Common myeloid progenitor, CD34-positive (primary cell): Measurements from ENCODE around the gene OBSCN.

Experiments
- CTCF ChIA-PET: fragments of 350-600 bp; sonication (Branson Sonifier 250); formaldehyde crosslinking; loops from one replicate; lab custom pipeline; 2021; ENCODE audit warnings: antibody characterized with exemption; lab: Charles Lee
- POLR2A ChIA-PET: fragments of 350-600 bp; sonication (Branson Sonifier 250); formaldehyde crosslinking; loops from one replicate; lab custom pipeline; 2021; ENCODE audit warnings: antibody characterized with exemption; lab: Charles Lee
- DNase-seq, 3 donors: peaks; one replicate each; pipeline versions ENCODE4 v3.0.0 to v3.0.0-alpha.2; 2013
- H3K27ac ChIP-seq, 2 experiments: 1 replicate in 1 of 2; 2 replicates in 1 of 2; pipeline ENCODE4 v1.7.0; 2013; ENCODE audit warnings: inconsistent platforms in 2 of 2, low read length in 2 of 2, mild to moderate bottlenecking in 2 of 2, low read depth in 1 of 2, moderate library complexity in 1 of 2; ENCODE audit not compliant: severe bottlenecking in 2 of 2, insufficient read depth in 1 of 2, poor library complexity in 1 of 2
- H3K27me3 ChIP-seq, 5 experiments: replicated peaks in 2 of 5; 1 replicate in 3 of 5; 2 replicates in 2 of 5; pipeline versions ENCODE4 v1.6.1 to v1.7.0; 2013; ENCODE audit warnings: low read length in 4 of 5, mild to moderate bottlenecking in 2 of 5, moderate library complexity in 2 of 5, inconsistent platforms in 1 of 5; ENCODE audit not compliant: insufficient read depth in 5 of 5, control insufficient read depth in 4 of 5
- H3K36me3 ChIP-seq, 4 experiments: 1 replicate in 2 of 4; 2 replicates in 2 of 4; pipeline versions ENCODE4 v1.6.1 to v1.7.0; 2013; ENCODE audit warnings: low read length in 3 of 4, control low read depth in 1 of 4, mild to moderate bottlenecking in 1 of 4; ENCODE audit not compliant: control insufficient read depth in 4 of 4, insufficient read depth in 4 of 4
- H3K4me1 ChIP-seq, 4 experiments: 1 replicate in 3 of 4; 2 replicates in 1 of 4; pipeline versions ENCODE4 v1.6.1 to v1.7.1; 2013; ENCODE audit warnings: low read length in 3 of 4, mild to moderate bottlenecking in 3 of 4, control low read depth in 1 of 4, inconsistent platforms in 1 of 4, moderate library complexity in 1 of 4; ENCODE audit not compliant: control insufficient read depth in 4 of 4, insufficient read depth in 4 of 4; ENCODE audit errors: control extremely low read depth in 1 of 4
- H3K4me3 ChIP-seq, 7 experiments: 1 replicate in 4 of 7; 2 replicates in 3 of 7; pipeline versions ENCODE4 v1.5.1 to v1.7.0; 2013; ENCODE audit warnings: mild to moderate bottlenecking in 7 of 7, low read length in 6 of 7, moderate library complexity in 6 of 7, inconsistent platforms in 2 of 7, low read depth in 2 of 7, control low read depth in 1 of 7; ENCODE audit not compliant: insufficient read depth in 4 of 7, control insufficient read depth in 1 of 7; ENCODE audit errors: extremely low read depth in 1 of 7
- H3K9me3 ChIP-seq, 5 experiments: 1 replicate in 4 of 5; 2 replicates in 1 of 5; pipeline versions ENCODE4 v1.6.1 to v1.7.1; 2013; ENCODE audit warnings: low read length in 4 of 5, mild to moderate bottlenecking in 2 of 5, inconsistent platforms in 1 of 5, low read depth in 1 of 5, moderate library complexity in 1 of 5; ENCODE audit not compliant: control insufficient read depth in 4 of 5, insufficient read depth in 2 of 5; ENCODE audit errors: control extremely low read depth in 1 of 5
- WGBS: methylation state at CpG from one replicate; pipeline ENCODE4 v1.1.5; 2013; ENCODE audit not compliant: insufficient coverage; 5-methylcytosine and 5-hydroxymethylcytosine counted together

Gene OBSCN

DNA sequence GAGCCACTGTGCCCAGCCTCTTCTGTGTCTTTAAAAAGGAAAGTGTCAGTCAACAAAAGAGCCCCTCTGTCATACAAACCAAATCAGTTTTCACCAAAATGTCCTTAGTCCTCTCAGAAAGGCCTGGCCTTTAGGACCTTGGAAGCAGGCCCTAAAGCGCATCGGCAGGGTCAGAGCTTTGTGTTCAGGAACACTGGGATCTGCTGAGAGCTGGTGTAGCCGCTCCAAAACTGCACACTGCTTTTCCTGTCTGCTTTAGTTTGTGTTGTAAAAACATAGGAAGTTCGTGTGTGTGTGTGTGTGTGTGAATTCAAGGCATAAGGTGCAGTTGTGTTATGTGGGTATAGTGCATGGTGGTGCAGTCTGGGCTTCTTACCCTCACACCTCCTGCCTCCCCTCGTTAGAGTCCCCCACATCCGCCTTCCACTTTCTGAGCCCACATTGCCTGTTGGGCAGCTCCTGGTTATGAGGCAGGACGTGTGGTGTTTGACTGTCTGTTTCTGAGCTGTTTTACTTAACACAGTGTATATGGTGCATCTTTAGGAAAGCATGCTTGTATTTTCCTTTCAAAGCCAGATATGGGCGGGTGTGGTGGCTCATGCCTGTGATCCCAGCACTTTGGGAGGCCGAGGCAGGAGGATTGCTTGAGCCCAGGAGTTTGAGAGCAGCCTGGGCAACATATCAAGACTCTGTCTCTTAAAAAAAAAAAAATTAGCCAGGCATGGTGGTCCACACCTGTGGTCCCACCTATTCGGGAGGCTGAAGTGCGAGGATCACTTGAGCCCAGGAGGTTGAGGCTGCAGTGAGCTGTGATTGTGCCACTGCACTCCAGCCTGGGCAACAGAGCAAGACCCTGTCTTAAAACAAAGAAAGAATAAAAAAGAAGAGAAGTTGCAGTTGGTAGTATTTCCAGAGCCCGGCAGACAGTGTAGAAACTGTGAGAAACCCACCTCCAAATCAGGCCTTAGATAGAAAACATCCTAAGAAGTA lies 29.8 kb upstream of the OBSCN start:
- peak overlapping the region; percentile 46 to 85 for H3K27ac ChIP-seq
- H3K36me3 ChIP-seq = peaks cover 0 to 14% (median 4%) of the 10 kb centered on the region in 4 experiments
- peaks cover 4 to 43% (median 28%) of the 10 kb centered on the region in 4 experiments for H3K4me1 ChIP-seq
- CTCF ChIA-PET = interaction anchor here (0.6 to 7.5 kb wide), 6 partner anchors 11 to 178 kb away, joined by 3 to 51 read pairs (median 4); partner anchors contain the start of gene IBA57
- 66% methylated on average over 3 of the region's 12 CpGs for WGBS
- POLR2A ChIA-PET = interaction anchor here (0.6 kb wide), 1 partner anchor 59 kb away, joined by 3 read pairs; no protein-coding TSS in a partner anchor
- H3K4me3 ChIP-seq = peak overlapping the region in 2 of 7 experiments; percentile 38 to 52
- H3K27me3 ChIP-seq = no peaks in the 10 kb centered on the region
- DNase-seq = peak in 2 of 3 donors; percentile 43 to 44
- no peaks in the 10 kb centered on the region for H3K9me3 ChIP-seq

DNA sequence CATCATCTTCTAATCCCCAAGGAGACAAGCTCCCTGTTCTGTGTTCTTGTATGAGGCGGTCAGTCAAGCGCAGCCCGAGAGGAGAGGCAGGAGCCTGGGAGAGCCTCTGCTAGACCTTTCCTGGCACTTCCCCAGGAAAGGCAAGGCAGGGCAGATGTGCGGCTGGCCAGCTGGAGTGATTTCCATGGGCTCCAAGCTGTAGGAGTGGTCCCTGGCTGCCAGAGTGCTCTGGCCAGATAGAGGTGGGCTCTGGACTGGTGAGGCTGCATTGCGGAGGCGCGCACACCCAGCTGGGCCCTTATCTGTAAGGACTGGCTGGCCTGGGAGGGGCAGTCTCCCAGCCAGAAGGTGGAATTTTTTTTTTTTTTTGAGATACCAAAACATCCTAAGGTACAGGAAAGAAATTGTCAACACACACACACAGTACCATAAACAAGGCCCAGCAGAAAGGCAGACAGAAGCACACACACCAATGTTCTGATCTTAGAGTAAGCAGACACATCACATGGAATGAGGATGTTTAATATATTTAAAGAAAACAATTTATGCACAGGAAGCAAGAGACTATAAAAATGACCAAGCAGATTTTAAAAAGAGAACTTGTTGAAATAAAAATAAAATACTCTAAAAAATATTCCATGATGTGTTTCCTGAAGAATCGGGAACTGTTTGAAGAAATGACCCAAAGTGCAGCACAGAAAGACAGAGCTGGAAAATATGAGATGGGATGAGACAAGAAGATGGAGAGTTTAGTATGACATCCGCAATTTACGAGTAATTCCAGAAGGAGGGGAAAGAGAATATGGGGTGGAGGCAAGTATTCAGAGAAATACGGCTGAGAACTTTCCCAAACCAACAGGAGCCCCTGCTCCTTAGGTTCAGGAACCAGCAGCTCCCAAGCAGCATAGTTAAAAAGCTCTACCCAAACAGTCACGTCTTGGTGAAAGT lies 28.8 kb upstream of the OBSCN start:
- WGBS = 21% methylated on average over 7 of the region's 12 CpGs
- ChIA-PET CTCF (interaction anchor here (0.6 to 7.5 kb wide), 8 partner anchors 12 to 179 kb away, joined by 3 to 51 read pairs (median 3); partner anchors contain the start of gene IBA57), POLR2A (interaction anchor here (0.6 kb wide), 1 partner anchor 60 kb away, joined by 3 read pairs; no protein-coding TSS in a partner anchor)
- no peaks in the 10 kb centered on the region for H3K9me3 ChIP-seq
- peak overlapping the region; percentile 72 to 85 for H3K27ac ChIP-seq
- H3K27me3 ChIP-seq = no peaks in the 10 kb centered on the region
- peak overlapping the region in 3 of 7 experiments; percentile 43 to 66 (median 53) for H3K4me3 ChIP-seq
- DNase-seq = peak in 2 of 3 donors; percentile 44 to 62
- H3K36me3 ChIP-seq = peaks cover 0 to 14% (median 4%) of the 10 kb centered on the region in 4 experiments
- peaks cover 4 to 43% (median 28%) of the 10 kb centered on the region in 4 experiments for H3K4me1 ChIP-seq

- H3K4me3 ChIP-seq = no peak overlapping the region
- POLR2A ChIA-PET = interaction anchor here (0.6 kb wide), 2 partner anchors 15 to 788 kb away, joined by 3 to 5 read pairs; partner anchors contain the start of gene IBA57
- no CpG with 5 or more reads among the region's 4 CpGs for WGBS
- peaks cover 4 to 39% (median 27%) of the 10 kb centered on the region in 4 experiments for H3K4me1 ChIP-seq
- CTCF ChIA-PET = interaction anchor here (0.6 to 7.5 kb wide), 7 partner anchors 9 to 181 kb away, joined by 3 to 51 read pairs (median 4); partner anchors contain the start of gene IBA57
- DNase-seq = peak in 2 of 3 donors; percentile 64 to 69
- no peaks in the 10 kb centered on the region for H3K27me3 ChIP-seq
- H3K9me3 ChIP-seq = no peaks in the 10 kb centered on the region
- peaks cover 0 to 5% (median 2%) of the 10 kb centered on the region in 4 experiments for H3K36me3 ChIP-seq
- H3K27ac ChIP-seq = no peak overlapping the region
Observed at GRCh38 chr1:228180271-228180958, 27.4 kb upstream of the OBSCN start.

DNA sequence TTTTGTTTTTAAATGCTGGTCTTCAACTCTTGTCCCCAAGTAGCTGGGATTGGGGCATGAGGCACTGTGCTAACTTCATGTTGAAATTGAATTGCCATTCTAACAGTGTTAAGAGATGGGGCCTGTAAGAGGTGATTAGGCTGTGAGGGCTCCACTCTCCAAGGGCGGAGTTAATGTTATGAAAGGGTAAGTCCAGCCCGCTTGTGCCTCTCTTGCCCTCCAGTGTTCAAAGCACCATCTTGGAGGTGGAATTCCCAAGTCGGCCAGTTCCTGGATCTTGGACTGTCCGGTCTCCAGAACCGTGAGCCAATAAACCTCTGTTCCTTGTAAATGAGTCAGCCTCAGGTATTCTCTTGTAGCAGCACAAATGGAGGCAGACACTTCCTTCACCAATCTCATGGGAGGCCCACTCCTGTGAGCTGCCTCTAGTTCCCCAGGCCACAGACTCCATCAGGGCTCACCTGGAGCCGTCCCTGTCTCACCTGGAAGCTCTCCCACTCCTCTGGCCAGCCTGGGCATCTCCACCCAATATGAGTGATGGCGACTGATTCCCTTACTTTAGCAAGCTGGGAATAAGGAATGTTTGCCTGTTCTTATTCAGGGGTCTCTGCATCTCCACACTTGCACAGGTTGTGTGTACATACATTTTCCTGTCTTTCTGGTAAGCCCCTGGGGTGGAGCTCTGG lies 26.7 kb upstream of the OBSCN start:
- Histone ChIP-seq H3K27ac (no peak overlapping the region), H3K36me3 (no peaks in the 10 kb centered on the region), H3K27me3 (no peaks in the 10 kb centered on the region), H3K4me3 (no peak overlapping the region), H3K9me3 (no peaks in the 10 kb centered on the region), H3K4me1 (peaks cover 4 to 39% (median 27%) of the 10 kb centered on the region in 4 experiments)
- no peak for DNase-seq
- POLR2A ChIA-PET = interaction anchor here (1.1 kb wide), 1 partner anchor 14 kb away, joined by 3 read pairs; no protein-coding TSS in a partner anchor
- WGBS = 100% methylated on average over 5 of the region's 7 CpGs
- CTCF ChIA-PET = interaction anchor here (0.9 to 7.5 kb wide), 5 partner anchors 9 to 182 kb away, joined by 3 to 51 read pairs (median 4); partner anchors contain the start of gene IBA57

- H3K4me1 ChIP-seq = peaks cover 4 to 38% (median 27%) of the 10 kb centered on the region in 4 experiments
- H3K27ac ChIP-seq = no peak overlapping the region
- ChIA-PET CTCF (interaction anchor here (0.9 to 7.5 kb wide), 5 partner anchors 8 to 183 kb away, joined by 3 to 51 read pairs (median 4); partner anchors contain the start of gene IBA57), POLR2A (interaction anchor here (1.1 kb wide), 1 partner anchor 15 kb away, joined by 3 read pairs; no protein-coding TSS in a partner anchor)
- no peaks in the 10 kb centered on the region for H3K36me3 ChIP-seq
- H3K4me3 ChIP-seq = no peak overlapping the region
- 93% methylated on average over 9 of the region's 9 CpGs for WGBS
- H3K27me3 ChIP-seq = no peaks in the 10 kb centered on the region
- no peak for DNase-seq
- no peaks in the 10 kb centered on the region for H3K9me3 ChIP-seq
Observed at GRCh38 chr1:228181645-228182034, 26.2 kb upstream of the OBSCN start.
